Peyer's patch (tissue), 4 donors: ENCODE measurements around the gene NDN.

Experiments
- POLR2A ChIP-seq, 2 donors: fragments of 450-650 bp; IDR thresholded peaks; one replicate each; pipeline ENCODE4 v1.5.1; 2017; ENCODE audit warnings: antibody characterized with exemption in 2 of 2, mild to moderate bottlenecking in 2 of 2, moderate library complexity in 2 of 2
- TF ChIP-seq, protein P1 (sequence below), 6 experiments: fragments of 450-650 bp in 4 of 6; fragments of 200-600 bp in 2 of 6; sonication (generic) in 1 of 6; IDR thresholded peaks; one replicate each; pipeline ENCODE4 v1.5.1; 2017 to 2019; ENCODE audit warnings: antibody characterized with exemption in 6 of 6, mild to moderate bottlenecking in 3 of 6, moderate library complexity in 1 of 6

DNA sequence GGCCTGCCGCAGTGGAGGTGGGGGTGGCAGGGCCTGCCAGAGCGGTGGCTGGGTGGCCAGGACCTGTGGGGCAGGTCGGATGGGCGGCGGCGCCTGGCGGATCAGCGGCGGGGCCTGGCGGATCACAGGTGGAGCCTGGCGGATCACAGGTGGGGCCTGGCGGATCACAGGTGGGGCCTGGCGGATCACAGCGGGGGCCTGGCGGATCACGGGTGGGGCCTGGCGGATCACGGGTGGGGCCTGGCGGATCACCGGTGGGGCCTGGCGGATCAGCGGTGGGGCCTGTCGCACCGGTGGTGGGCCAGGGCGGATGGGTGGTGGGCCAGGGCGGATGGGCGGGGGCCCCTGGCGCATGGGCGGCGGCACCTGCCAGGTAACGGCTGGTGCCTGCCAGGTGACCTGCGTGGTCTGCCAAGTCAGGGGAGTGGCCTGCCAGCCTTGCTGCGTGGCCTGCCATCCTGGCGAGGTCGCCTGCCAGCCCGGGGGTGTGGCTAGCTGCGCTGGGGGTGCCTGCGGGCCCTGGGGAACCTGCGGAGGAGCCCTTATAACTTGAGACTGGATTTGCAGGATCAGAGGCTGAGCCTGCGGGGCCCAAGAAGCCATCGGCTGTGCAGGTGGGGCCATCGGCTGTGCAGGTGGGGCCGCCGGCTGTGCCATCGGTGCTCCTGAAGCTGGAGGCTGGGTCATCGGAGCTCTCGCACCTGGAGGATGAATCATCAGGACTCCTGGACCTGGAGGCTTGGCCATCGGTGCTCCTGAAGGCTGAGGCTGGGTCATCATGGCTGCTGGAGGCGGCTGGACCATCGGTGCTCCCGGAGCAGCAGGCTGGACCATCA lies 40.7 kb downstream of the NDN start:
- TF ChIP-seq, protein P1, sequence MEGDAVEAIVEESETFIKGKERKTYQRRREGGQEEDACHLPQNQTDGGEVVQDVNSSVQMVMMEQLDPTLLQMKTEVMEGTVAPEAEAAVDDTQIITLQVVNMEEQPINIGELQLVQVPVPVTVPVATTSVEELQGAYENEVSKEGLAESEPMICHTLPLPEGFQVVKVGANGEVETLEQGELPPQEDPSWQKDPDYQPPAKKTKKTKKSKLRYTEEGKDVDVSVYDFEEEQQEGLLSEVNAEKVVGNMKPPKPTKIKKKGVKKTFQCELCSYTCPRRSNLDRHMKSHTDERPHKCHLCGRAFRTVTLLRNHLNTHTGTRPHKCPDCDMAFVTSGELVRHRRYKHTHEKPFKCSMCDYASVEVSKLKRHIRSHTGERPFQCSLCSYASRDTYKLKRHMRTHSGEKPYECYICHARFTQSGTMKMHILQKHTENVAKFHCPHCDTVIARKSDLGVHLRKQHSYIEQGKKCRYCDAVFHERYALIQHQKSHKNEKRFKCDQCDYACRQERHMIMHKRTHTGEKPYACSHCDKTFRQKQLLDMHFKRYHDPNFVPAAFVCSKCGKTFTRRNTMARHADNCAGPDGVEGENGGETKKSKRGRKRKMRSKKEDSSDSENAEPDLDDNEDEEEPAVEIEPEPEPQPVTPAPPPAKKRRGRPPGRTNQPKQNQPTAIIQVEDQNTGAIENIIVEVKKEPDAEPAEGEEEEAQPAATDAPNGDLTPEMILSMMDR (IDR thresholded peaks at IDR 0.05) = no peak
- TF ChIP-seq POLR2A (IDR thresholded peaks at IDR 0.05) = no peak
